ENCODE data around the gene MINDY4.

Gene MINDY4

DNA sequence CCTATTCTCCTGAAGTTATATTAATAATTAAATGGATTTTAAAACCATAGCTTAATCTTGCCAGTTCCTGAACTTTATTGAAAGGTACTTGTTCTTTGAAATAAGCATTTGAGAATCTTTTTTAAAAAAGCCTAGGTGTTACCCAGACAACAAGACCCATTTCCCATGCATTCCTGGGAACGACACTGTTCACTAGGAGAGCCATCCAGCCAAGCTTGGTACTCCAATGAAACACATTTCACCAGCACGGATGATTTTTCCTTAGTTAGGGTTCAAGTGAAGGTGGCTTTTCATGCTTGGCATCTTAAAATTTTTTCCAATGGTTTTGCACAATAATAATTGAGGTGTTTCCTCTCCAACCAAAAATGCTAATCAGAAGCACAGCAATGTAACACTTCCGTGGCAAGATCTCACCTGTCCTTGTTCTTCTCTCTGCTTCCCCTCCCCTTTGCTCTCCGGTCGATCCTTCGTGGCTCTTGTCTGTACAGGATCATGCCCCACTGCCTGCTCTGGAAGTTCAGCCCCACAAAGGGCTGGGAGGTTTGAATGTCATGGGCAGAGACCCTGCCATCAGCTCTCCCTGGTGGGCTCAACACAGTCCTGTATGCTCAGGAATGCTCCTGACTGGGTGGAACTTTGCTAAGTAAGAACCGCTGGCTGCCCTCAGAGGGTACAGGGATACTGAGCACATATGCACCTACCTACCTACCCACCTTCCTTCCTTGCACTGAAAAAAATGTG is 70.8 kb downstream of the MINDY4 start:
- TF ChIP-seq CREB1 (IDR thresholded peaks at IDR 0.05; ENCODE audit: low read depth) (no peak), TAF1 (IDR thresholded peaks at IDR 0.05; ENCODE audit: low read depth) (no peak)

DNA sequence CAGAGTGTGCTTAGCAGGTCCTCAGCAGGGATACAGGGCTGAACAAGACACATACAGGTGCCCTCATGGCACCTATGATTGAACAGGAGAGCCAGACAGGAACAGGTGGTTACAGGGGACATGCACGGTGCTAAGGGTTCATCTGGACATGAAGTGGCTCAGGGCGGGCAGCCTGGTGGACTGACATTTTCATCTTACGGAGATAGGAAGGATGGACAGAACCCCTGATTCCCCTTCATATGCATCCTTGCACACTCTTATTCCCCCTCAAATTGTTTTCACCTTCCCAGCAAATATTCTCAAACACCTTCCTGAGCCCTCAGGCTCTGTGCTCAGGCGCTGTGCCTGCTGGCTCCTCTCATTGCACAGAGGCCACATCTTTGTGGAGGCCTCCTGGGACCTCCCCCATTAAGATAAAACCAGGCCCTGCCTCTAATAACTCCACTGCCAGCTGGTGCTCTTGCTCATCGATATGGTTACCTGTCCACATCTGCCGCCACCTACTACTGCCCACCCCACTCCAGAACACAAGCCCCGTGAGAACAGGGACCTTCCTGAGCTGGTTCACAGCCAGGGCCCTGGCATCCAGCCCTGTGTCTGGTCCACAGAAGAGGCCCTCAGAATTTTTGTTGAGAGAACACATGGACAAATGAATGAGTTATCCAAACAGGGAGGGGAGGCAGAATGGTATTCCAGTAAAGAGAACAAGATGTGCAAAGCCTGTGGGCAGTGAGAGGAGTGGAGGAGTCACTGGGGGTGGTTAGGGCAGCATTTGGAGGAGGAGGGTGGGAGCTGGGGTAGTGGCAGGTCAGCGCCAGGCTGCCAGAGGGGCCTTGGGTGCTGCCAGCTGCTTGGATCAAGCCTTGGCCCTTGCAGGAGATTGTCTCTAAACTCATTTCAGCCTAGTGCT is 71.6 kb downstream of the MINDY4 start:
- TF ChIP-seq EGR1 (IDR thresholded peaks at IDR 0.05), result no peak
- TF ChIP-seq ZBTB7A (IDR thresholded peaks at IDR 0.05; ENCODE audit: low read depth), result no peak
- no peak for TF ChIP-seq RAD21 (IDR thresholded peaks at IDR 0.05; ENCODE audit: low read depth)
- no peak for TF ChIP-seq EP300 (IDR thresholded peaks at IDR 0.05; ENCODE audit: borderline replicate concordance)
- no peak for TF ChIP-seq TAF1 (IDR thresholded peaks at IDR 0.05; ENCODE audit: low read depth)
- TF ChIP-seq NFIC (IDR thresholded peaks at IDR 0.05), result no peak

DNA sequence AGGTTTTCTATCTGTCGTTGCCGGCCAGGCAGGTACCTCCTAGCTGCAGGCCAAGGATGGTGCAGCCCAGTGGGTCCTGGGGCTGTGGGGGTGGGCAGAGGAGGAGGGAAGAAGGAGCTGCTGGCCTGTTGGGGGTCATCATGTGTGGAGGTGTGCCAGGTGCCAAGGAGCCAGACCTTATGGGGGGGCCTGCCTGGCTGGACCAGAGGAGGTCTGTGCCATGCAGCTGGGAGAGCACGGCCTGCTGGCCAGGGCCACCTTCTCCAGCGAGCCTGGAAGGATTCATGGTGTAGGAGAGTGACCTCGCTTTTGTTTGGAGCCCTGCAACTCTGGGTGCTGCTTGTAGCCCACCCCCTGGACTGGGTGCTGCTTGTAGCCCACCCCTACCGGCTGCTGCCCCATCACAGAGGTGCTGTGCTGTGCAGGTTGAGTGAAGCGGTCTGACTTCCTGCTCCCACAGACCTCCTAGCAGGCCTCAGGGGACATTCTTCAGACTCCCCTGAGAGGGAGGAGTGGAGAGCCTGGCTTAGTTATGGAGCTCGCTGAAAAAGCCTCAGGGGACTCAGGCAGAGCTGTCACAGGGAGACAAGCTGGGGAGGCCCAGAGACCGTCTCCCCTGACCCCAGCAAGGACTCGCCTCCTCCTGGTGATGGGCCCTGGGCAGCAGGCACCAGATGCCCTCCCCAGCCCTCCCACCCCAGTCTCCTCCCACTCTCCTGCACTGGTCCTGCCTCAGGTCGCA is 72.7 kb downstream of the MINDY4 start:
- TF ChIP-seq FOXM1 (IDR thresholded peaks at IDR 0.05; ENCODE audit: borderline replicate concordance, low read depth) (no peak), REST (IDR thresholded peaks at IDR 0.05; ENCODE audit: low read depth) (no peak), RAD21 (IDR thresholded peaks at IDR 0.05; ENCODE audit: low read depth) (no peak), EGR1 (IDR thresholded peaks at IDR 0.05) (no peak), TEAD4 (IDR thresholded peaks at IDR 0.05) (no peak), EP300 (IDR thresholded peaks at IDR 0.05; ENCODE audit: borderline replicate concordance) (no peak)
- TF ChIP-seq, protein P1, sequence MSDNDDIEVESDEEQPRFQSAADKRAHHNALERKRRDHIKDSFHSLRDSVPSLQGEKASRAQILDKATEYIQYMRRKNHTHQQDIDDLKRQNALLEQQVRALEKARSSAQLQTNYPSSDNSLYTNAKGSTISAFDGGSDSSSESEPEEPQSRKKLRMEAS (IDR thresholded peaks at IDR 0.05), result no peak
- TF ChIP-seq, protein P2, sequence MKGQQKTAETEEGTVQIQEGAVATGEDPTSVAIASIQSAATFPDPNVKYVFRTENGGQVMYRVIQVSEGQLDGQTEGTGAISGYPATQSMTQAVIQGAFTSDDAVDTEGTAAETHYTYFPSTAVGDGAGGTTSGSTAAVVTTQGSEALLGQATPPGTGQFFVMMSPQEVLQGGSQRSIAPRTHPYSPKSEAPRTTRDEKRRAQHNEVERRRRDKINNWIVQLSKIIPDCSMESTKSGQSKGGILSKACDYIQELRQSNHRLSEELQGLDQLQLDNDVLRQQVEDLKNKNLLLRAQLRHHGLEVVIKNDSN (IDR thresholded peaks at IDR 0.05), result no peak

DNA sequence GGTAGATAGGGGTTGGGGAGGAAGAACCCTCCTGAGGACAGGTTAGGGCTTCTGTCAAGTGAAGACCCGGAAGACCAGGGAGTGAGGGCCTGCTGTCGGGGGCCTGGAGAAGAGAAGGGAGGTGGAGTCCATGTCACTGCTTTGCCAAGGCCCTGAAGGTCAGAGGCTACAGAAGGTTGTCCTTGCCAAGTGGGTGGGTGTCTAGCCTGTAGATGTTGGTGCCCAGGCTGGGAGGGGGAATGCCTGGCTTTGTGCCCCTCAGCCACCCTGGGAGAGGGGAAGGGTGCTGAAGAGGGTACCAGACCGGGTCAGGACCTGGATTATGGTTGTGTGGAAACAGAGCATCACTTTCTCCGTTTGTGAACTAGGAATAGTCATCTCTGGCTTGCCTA is 73.3 kb downstream of the MINDY4 start:
- TF ChIP-seq TCF12 (IDR thresholded peaks at IDR 0.05; ENCODE audit: low read depth) (no peak), EP300 (IDR thresholded peaks at IDR 0.05; ENCODE audit: borderline replicate concordance) (no peak), FOXM1 (IDR thresholded peaks at IDR 0.05; ENCODE audit: borderline replicate concordance, low read depth) (no peak), REST (IDR thresholded peaks at IDR 0.05; ENCODE audit: low read depth) (no peak), RAD21 (IDR thresholded peaks at IDR 0.05; ENCODE audit: low read depth) (no peak), YY1 (IDR thresholded peaks at IDR 0.05; ENCODE audit: low read depth) (no peak), CREB1 (IDR thresholded peaks at IDR 0.05; ENCODE audit: low read depth) (no peak), EGR1 (IDR thresholded peaks at IDR 0.05) (no peak), CEBPB (IDR thresholded peaks at IDR 0.05) (no peak), TAF1 (IDR thresholded peaks at IDR 0.05; ENCODE audit: low read depth) (no peak), TEAD4 (IDR thresholded peaks at IDR 0.05) (no peak), NFIC (IDR thresholded peaks at IDR 0.05) (no peak), ZBTB7A (IDR thresholded peaks at IDR 0.05; ENCODE audit: low read depth) (no peak)
- TF ChIP-seq, protein P2 (IDR thresholded peaks at IDR 0.05), result no peak
- TF ChIP-seq, protein P1 (IDR thresholded peaks at IDR 0.05), result no peak

- TF ChIP-seq EP300 (IDR thresholded peaks at IDR 0.05; ENCODE audit: borderline replicate concordance), result no peak
Measured at GRCh38 chr7:30844916-30845315, 73.7 kb downstream of the MINDY4 start.
